Activated CD8-positive, alpha-beta memory T cell treated with anti-CD3 and anti-CD28 coated beads, Interleukin-2, amount 50 U/mL, for 1 hour (primary cell): ENCODE data around the gene SNX1.
"Not testable (repeated sequence)": the region's sequence is repeated elsewhere in the genome, so short reads cannot be mapped to it uniquely, and the experiment has no call there.

Experiments used
- DNase-seq: peaks from one replicate; pipeline ENCODE4 v3.0.0-alpha.2; 2020; ENCODE audit errors: extremely low read depth

Gene SNX1

GRCh38 chr15:64072812-64073211 is 23.0 kb upstream of the SNX1 start:
- no peak for DNase-seq

- not testable (repeated sequence) for DNase-seq
Measured at GRCh38 chr15:64073496-64073895, 22.3 kb upstream of the SNX1 start.

- DNase-seq, result no peak
Measured at GRCh38 chr15:64082757-64083156, 13.0 kb upstream of the SNX1 start.

GRCh38 chr15:64089543-64090280 is 6.1 kb upstream of the SNX1 start:
- DNase-seq, result no peak

- DNase-seq, result no peak
Measured at GRCh38 chr15:64090527-64090926, 5.3 kb upstream of the SNX1 start.

GRCh38 chr15:64092075-64092820 is 3.5 kb upstream of the SNX1 start:
- DNase-seq, result no peak

GRCh38 chr15:64092864-64093626 is 2.7 kb upstream of the SNX1 start:
- no peak for DNase-seq

GRCh38 chr15:64093627-64094417 is 2.0 kb upstream of the SNX1 start, which contains the start of gene CIAO2A:
TSS of gene CIAO2A (minus strand) at chr15:64093838. CDS start at chr15:64093768, 70 bp downstream.
- peak; percentile 68 for DNase-seq

- DNase-seq, result no peak
Measured at GRCh38 chr15:64095431-64095794, 369 bp upstream of the SNX1 start.

GRCh38 chr15:64096668-64097384 is 1.0 kb downstream of the SNX1 start:
- DNase-seq, result no peak

- DNase-seq, result no peak
Measured at GRCh38 chr15:64099379-64099778, 3.6 kb downstream of the SNX1 start.

- no peak for DNase-seq
Measured at GRCh38 chr15:64100958-64101357, 5.2 kb downstream of the SNX1 start.

- no peak for DNase-seq
Measured at GRCh38 chr15:64102497-64102896, 6.7 kb downstream of the SNX1 start.

GRCh38 chr15:64105113-64105704 is 9.4 kb downstream of the SNX1 start:
- DNase-seq, result no peak

- no peak for DNase-seq
Measured at GRCh38 chr15:64107337-64107736, 11.6 kb downstream of the SNX1 start.

- not testable (repeated sequence) for DNase-seq
Measured at GRCh38 chr15:64110108-64110701, 14.4 kb downstream of the SNX1 start.

- DNase-seq, result no peak
Measured at GRCh38 chr15:64110950-64111678, 15.3 kb downstream of the SNX1 start.

- no peak for DNase-seq
Measured at GRCh38 chr15:64111679-64112050, 15.9 kb downstream of the SNX1 start.

- no peak for DNase-seq
Measured at GRCh38 chr15:64112073-64112772, 16.4 kb downstream of the SNX1 start.
